B cell (primary cell): ENCODE measurements around the gene XYLT1.
"Not testable (repeated sequence)": the region's sequence is repeated elsewhere in the genome, so short reads cannot be mapped to it uniquely, and the experiment has no call there.

Source experiments
- EZH2 ChIP-seq: IDR thresholded peaks from 2 replicates; pipeline ENCODE4 v1.6.1; 2012; ENCODE audit warnings: borderline replicate concordance, low read depth, mild to moderate bottlenecking, moderate library complexity, low read length; ENCODE audit not compliant: insufficient read depth, poor library complexity, severe bottlenecking
- TF ChIP-seq, protein P1 (sequence below): fragments of 200-600 bp; IDR thresholded peaks from one replicate; pipeline ENCODE4 v1.8.0; 2022; ENCODE audit warnings: antibody characterized with exemption, mild to moderate bottlenecking

DNA sequence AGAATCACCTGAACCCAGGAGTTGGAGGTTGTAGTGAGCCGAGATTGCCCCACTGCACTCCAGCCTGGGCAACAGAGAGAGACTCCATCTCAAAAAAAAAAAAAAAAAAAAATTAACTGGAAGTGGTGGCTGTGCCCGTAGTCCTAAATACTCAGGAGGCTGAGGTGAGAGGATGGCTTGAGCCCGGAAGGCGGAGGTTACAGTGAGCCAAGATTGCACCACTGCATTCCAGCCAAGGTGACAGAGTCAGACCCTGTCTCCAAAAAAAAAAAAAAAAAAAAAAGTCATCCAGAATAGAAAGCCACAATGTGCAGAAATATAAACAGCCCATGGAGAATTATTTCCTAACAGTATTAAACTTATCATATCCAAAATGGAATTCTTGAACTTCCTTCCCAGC lies 11.6 kb upstream of the XYLT1 start:
- TF ChIP-seq, protein P1, sequence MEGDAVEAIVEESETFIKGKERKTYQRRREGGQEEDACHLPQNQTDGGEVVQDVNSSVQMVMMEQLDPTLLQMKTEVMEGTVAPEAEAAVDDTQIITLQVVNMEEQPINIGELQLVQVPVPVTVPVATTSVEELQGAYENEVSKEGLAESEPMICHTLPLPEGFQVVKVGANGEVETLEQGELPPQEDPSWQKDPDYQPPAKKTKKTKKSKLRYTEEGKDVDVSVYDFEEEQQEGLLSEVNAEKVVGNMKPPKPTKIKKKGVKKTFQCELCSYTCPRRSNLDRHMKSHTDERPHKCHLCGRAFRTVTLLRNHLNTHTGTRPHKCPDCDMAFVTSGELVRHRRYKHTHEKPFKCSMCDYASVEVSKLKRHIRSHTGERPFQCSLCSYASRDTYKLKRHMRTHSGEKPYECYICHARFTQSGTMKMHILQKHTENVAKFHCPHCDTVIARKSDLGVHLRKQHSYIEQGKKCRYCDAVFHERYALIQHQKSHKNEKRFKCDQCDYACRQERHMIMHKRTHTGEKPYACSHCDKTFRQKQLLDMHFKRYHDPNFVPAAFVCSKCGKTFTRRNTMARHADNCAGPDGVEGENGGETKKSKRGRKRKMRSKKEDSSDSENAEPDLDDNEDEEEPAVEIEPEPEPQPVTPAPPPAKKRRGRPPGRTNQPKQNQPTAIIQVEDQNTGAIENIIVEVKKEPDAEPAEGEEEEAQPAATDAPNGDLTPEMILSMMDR = not testable (repeated sequence)
- not testable (repeated sequence) for TF ChIP-seq EZH2
